Left forelimb (tissue), 1 donor: Measurements from ENCODE around the gene MYMX.
"Not testable (repeated sequence)": the region's sequence is repeated elsewhere in the genome, so short reads cannot be mapped to it uniquely, and the experiment has no call there.

Experiments
- DNase-seq: peaks from one replicate; pipeline ENCODE4 v3.0.0-alpha.2; 2018; ENCODE audit warnings: low spot score

Gene MYMX

GRCh38 chr6:44216677-44217331, at the start of gene MYMX:
TSS of gene MYMX (plus strand) at chr6:44216926. CDS start at chr6:44217472, 546 bp downstream.
- DNase-seq, result no peak

DNA sequence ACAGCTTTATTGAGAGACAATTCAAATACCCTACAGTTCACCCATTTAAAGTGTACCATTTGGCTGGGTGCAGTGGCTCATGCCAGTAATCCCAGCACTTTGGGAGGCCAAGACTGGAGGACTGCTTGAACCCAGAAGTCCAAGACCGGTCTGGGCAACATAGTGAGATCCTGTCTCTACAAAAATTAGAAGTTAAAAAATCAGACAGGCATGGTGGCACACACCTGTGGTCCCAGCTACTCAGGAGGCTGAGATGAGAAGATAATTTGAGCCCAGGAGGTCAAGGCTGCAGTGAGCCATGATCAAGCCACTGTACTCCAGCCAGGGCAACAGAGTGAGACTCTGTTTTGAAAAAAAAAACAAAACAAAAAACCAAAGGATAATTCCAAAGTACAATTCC, 49.2 kb upstream of the MYMX start:
- DNase-seq, result no peak

GRCh38 chr6:44169154-44169553, 47.6 kb upstream of the MYMX start:
- DNase-seq, result no peak

- DNase-seq, result no peak
These were observed 46.7 kb upstream of the MYMX start for GRCh38 chr6:44169886-44170570.

GRCh38 chr6:44171899-44172546, 44.7 kb upstream of the MYMX start:
- no peak for DNase-seq

- peak; percentile 83 for DNase-seq
These were observed 43.8 kb upstream of the MYMX start for GRCh38 chr6:44172731-44173500.

GRCh38 chr6:44176130-44176761, 40.5 kb upstream of the MYMX start:
- DNase-seq, result peak; percentile 57

GRCh38 chr6:44176762-44177509, 39.8 kb upstream of the MYMX start:
- DNase-seq, result peak; percentile 60

DNA sequence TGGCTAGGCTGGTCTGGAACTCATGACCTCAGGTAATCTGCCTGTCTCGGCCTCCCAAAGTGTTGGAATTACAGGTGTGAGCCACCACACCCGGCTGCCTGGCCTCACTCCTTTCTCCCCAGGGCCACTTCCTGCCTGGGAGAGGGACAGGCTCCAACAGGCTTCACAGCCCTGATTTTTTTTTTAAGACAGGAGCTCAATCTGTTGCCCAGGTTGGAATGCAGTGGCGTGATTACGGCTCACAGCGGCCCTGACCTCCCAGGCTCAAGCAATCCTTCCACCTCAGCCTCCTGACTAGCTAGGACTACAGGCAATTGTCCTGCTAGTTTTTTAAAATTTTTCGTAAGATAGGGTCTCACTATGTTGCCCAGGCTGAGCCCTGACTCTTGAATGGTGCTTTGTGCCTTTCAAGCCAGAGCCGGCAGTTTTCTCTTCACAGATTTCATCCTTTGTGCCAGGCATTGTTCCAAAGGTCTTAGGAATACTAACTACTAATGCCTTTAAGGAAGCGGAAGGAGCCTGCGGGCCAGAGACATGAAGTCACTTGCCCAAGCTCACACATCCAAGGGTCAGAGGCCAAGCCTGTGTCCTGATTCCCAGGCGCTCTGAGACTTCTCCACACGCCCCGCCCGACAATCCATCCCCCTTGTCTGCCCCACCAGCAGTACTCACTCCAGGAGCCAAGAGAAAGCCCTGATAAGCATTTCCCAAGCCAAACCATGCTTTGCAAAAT, 38.9 kb upstream of the MYMX start:
- DNase-seq, result peak; percentile 49

DNA sequence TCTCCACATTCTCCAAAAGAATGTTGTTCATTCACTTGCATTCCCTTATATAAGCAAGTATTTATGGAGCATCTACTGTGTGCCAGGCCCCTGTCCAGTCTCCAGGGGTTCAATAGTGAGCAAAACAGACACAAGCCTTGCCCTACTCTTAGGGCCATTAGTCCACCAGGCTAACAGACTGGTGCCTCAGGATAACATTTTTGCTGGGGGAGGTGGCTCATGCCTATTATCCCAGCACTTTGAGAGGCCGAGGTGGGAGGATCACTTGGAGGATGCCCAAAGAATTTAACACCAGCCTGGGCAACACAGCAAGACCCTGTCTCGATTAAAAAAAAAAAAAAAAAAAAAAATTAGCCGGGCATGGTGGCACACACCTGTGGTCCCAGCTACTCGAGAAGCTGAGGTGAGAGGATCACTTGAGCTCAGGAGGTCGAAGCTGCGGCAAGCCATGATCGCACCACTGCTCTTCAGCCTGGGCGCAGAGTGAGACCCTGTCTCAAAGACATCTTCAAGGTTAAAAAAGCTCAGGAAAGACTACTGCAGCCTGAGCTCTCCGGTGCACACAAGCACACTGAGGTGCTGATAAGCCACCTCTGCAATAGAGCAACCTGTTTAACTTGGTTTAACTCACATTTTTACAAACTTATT, 38.2 kb upstream of the MYMX start:
- no peak for DNase-seq

DNA sequence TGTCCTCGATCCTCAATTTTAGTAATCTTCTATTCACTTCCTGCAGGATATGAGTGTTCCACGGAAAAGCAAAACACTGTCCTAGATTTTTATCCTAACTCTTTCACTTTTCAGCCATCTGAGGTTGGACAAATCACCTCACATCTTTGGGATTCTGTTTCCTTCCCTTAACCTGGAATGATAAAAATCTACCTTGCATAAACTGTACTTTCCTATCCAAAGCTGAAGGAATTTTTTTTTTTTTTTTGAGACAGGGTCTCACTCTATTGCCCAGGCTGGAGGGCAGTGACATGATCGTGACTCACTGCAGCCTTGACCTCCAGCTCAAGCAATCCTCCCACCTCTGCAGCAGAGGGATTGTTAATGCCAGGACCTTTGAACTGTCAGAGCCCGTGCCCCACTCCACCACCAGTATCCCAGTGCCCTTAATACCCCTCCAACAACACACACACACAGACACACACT, 37.6 kb upstream of the MYMX start:
- no peak for DNase-seq

GRCh38 chr6:44179648-44180047, 37.1 kb upstream of the MYMX start:
- no peak for DNase-seq

- DNase-seq, result no peak
These were observed 36.3 kb upstream of the MYMX start for GRCh38 chr6:44180406-44180805.

- DNase-seq, result no peak
These were observed 35.8 kb upstream of the MYMX start for GRCh38 chr6:44180886-44181285.

DNA sequence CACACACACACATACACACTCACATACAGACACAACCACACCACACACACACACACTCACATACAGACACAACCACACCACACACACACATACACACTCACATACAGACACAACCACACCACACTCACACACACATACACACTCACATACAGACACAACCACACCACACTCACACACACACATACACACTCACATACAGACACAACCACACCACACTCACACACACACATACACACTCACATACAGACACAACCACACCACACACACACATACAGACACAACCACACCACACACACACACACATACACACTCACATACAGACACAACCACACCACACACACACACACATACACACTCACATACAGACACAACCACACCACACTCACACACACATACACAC, 34.9 kb upstream of the MYMX start:
- not testable (repeated sequence) for DNase-seq

- no peak for DNase-seq
These were observed 33.8 kb upstream of the MYMX start for GRCh38 chr6:44182911-44183390.

DNA sequence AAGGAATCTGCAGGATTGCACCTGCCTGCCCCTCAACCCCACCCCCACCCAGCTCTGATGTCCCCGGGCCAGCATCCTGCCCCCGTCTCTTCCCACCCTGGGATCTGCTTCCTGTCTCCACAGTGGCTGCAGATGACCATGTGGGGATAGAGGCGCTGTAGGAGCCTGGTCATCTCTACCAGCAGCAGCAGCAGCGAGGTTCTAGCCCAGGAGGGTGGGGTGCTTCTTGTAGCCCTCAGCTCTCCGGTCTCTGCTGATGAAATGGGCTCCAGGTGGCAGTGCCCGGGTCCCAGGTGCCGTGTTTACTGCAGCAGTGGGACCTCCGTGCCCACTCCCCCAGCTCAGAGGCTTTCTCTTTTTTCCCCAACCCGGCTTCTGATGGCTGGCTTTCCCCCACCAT, 32.9 kb upstream of the MYMX start:
- no peak for DNase-seq

GRCh38 chr6:44185356-44185755, 31.4 kb upstream of the MYMX start:
- DNase-seq, result not testable (repeated sequence)

DNA sequence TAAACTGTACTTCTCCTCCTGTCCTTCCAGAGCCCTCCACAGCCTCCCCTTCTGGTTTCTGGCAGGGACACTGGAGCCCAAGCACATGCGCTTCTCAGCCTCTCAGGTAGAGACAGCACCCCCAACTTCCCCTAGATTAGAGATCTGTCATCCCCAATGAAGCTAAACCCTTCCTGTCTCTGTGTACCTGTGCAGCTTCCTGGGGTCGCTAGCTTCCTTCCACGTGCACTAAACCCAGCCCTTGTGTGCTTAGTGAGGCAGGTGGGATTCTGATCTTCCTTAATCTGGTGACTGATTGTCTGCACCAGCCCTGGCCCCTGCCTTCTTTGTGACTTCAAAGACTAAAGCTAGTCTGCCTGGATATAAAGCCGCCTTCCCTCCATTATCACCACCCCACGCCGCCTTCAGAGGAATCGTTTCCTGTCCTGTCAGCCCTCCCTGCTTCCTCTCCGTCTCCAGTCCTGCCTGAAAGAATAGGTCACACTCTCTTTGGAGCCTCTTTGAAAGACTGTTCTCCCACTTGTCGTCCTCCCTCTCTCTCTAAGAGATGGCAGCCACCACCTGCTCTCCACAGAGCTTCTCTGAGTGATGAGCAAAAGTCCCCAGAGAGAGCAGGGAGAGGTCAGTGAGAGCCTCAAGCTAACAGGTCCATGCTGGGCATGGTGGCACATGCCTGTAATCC, 30.6 kb upstream of the MYMX start:
- DNase-seq, result no peak
